Esophagus muscularis mucosa (tissue), 3 donors: ENCODE results near the gene PDS5A.

Source experiments
- CTCF ChIP-seq, 3 experiments: fragments of 200-600 bp in 2 of 3; fragments of 450-650 bp in 1 of 3; sonication (generic) in 2 of 3; IDR thresholded peaks; one replicate each; pipeline ENCODE4 v1.5.1; 2017 to 2019; ENCODE audit warnings: antibody characterized with exemption in 3 of 3, mild to moderate bottlenecking in 2 of 3, moderate library complexity in 1 of 3
- POLR2A ChIP-seq: fragments of 450-650 bp; IDR thresholded peaks from one replicate; pipeline ENCODE4 v1.6.1; 2017; ENCODE audit warnings: antibody characterized with exemption, moderate library complexity, mild to moderate bottlenecking, low read depth

- TF ChIP-seq CTCF (IDR thresholded peaks at IDR 0.05) (no peak), POLR2A (no peak)
Observed at GRCh38 chr4:39888541-39888940, 89.2 kb downstream of the PDS5A start.
